Psoas muscle (tissue), 8 donors: Measurements from ENCODE around the gene HMGN1. TPM values are rescaled to one million over a fixed set of nuclear protein-coding genes. Genes with fewer than 3 reads are reported as not detected.

Source experiments
- ATAC-seq, 4 donors: fragments of 200-7000 bp; cut with Tn5 transposase; one replicate each; pipeline ENCODE4 v1.9.1; 2020; ENCODE audit warnings: moderate library complexity in 3 of 4, mild to moderate bottlenecking in 2 of 4
- DNase-seq, 2 donors: peaks; one replicate each; pipeline ENCODE4 v3.0.0-alpha.2; 2020
- H3K27ac ChIP-seq: fragments of 200-600 bp; one replicate; pipeline ENCODE4 v1.8.0; 2022
- H3K27me3 ChIP-seq, 3 donors: fragments of 200-600 bp in 1 of 3; one replicate each; pipeline versions ENCODE4 v1.6.1 to v1.8.0; 2013 to 2022; ENCODE audit warnings: low read length in 2 of 3, mild to moderate bottlenecking in 2 of 3, moderate library complexity in 1 of 3; ENCODE audit not compliant: insufficient read depth in 3 of 3
- H3K36me3 ChIP-seq, 2 donors: fragments of 200-600 bp in 1 of 2; one replicate each; pipeline versions ENCODE4 v1.6.1 to v1.8.0; 2013 to 2022; ENCODE audit warnings: low read depth in 1 of 2, mild to moderate bottlenecking in 1 of 2, moderate library complexity in 1 of 2; ENCODE audit not compliant: insufficient read depth in 1 of 2
- H3K4me1 ChIP-seq: fragments of 200-600 bp; one replicate; pipeline ENCODE4 v1.8.0; 2022
- H3K4me3 ChIP-seq: fragments of 200-600 bp; one replicate; pipeline ENCODE4 v1.8.0; 2022; ENCODE audit warnings: mild to moderate bottlenecking
- H3K9me3 ChIP-seq: fragments of 200-600 bp; one replicate; pipeline ENCODE4 v1.8.0; 2022
- WGBS, 3 donors: extraction: QIAGEN DNeasy Blood & Tissue Kit; methylation state at CpG; one replicate each; pipeline versions ENCODE4 v1.1.6 to v1.1.7; 2013; 5-methylcytosine and 5-hydroxymethylcytosine counted together
- intact Hi-C, 2 donors: fragments of 100-400 bp; cut with DNase I; formaldehyde crosslinking; loops; one replicate each; pipeline versions ENCODE4 v1.11.0 to v1.14.2; 2022
- polyA plus RNA-seq, 3 donors: library from polyadenylated mRNA; stranded (reverse); fragments of 200-250 nt; gene quantifications; one replicate each; pipeline ENCODE4 v1.2.3, GENCODE V29; 2013
- total RNA-seq, 4 donors: library from RNA; stranded (reverse); fragmentation: NEBNext Ultra II Directional in 2 of 4; extraction: Animal tissue kit (Norgen Biotek cat#: 25700) in 2 of 4; gene quantifications; one replicate each; pipeline versions ENCODE4 v1.2.1 to v1.2.4, GENCODE V29; 2021 to 2023
- TF ChIP-seq, protein P1 (sequence below): fragments of 200-600 bp; IDR thresholded peaks from one replicate; pipeline ENCODE4 v1.8.0; 2022; ENCODE audit warnings: antibody characterized with exemption
- donor health status: healthy with polysubstance abuse.
- donor health status: DM: no; HTN: no; CAD: no; lungs with moderate emphysema.
- donor health status: Bipolar disorder and iron deficiency.
- donor health status: healthy.
- donor health status: DM: yes; HTN: yes; CAD: no.
- donor health status: DM: no; HTN: no; CAD: no.
- donor health status: DM: no; HTN: no; CAD: no.
- donor health status: DM: yes; HTN: yes; CAD: no.

Gene HMGN1
- total and polyA plus RNA-seq, 7 donors, result 13.9 to 37.2 (median 17.7) TPM

- ATAC-seq, result peak; percentile 16 to 34 (median 20)
- peak overlapping the region; percentile 98 for H3K27ac ChIP-seq
- peaks cover 0 to 24% of the 10 kb centered on the region in 2 donors for H3K36me3 ChIP-seq
- intact Hi-C loops, result loop anchor here (2.0 to 10.0 kb wide), 4 partner anchors 33 to 130 kb away; partner anchors contain the start of genes HMGN1 (in 1 of the 2) and LCA5L (in 1 of the 2)
- TF ChIP-seq, protein P1, sequence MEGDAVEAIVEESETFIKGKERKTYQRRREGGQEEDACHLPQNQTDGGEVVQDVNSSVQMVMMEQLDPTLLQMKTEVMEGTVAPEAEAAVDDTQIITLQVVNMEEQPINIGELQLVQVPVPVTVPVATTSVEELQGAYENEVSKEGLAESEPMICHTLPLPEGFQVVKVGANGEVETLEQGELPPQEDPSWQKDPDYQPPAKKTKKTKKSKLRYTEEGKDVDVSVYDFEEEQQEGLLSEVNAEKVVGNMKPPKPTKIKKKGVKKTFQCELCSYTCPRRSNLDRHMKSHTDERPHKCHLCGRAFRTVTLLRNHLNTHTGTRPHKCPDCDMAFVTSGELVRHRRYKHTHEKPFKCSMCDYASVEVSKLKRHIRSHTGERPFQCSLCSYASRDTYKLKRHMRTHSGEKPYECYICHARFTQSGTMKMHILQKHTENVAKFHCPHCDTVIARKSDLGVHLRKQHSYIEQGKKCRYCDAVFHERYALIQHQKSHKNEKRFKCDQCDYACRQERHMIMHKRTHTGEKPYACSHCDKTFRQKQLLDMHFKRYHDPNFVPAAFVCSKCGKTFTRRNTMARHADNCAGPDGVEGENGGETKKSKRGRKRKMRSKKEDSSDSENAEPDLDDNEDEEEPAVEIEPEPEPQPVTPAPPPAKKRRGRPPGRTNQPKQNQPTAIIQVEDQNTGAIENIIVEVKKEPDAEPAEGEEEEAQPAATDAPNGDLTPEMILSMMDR, result no peak
- DNase-seq, result peak; percentile 40 to 66
- H3K27me3 ChIP-seq, result no peaks in the 10 kb centered on the region
- WGBS, 3 donors, result 3% methylated on average over 43 of the region's 43 CpGs
- H3K9me3 ChIP-seq, result no peaks in the 10 kb centered on the region
- peaks cover 24% of the 10 kb centered on the region for H3K4me1 ChIP-seq
- peak overlapping the region; percentile 97 for H3K4me3 ChIP-seq
Measured at GRCh38 chr21:39314143-39315027, 34.5 kb downstream of the HMGN1 start.

- H3K9me3 ChIP-seq, result no peaks in the 10 kb centered on the region
- peak; percentile 86 to 93 for DNase-seq
- H3K4me3 ChIP-seq, result peak within 1 kb of the TSS; percentile 97
- 1% methylated on average over 49 to 77 of the region's 78 CpGs for WGBS, 3 donors
- peaks cover 0 to 31% of the 10 kb centered on the region in 2 donors for H3K36me3 ChIP-seq
- intact Hi-C loops, result loop anchor here (2.0 to 10.0 kb wide), 3 partner anchors 34 to 131 kb away; partner anchors contain the start of genes HMGN1 (in 1 of the 2) and LCA5L (in 1 of the 2)
- peaks cover 22% of the 10 kb centered on the region for H3K4me1 ChIP-seq
- ATAC-seq, result peak; percentile 82 to 88 (median 86)
- H3K27ac ChIP-seq, result peak within 1 kb of the TSS; percentile 98
- no peaks in the 10 kb centered on the region for H3K27me3 ChIP-seq
- TF ChIP-seq, protein P1, result peak; percentile 42
Measured at GRCh38 chr21:39313571-39314142, 35.2 kb downstream of the HMGN1 start, which contains the start of gene BRWD1. Gene BRWD1 (minus strand): TSS chr21:39313632. CDS start chr21:39313491, 141 bp downstream.

DNA sequence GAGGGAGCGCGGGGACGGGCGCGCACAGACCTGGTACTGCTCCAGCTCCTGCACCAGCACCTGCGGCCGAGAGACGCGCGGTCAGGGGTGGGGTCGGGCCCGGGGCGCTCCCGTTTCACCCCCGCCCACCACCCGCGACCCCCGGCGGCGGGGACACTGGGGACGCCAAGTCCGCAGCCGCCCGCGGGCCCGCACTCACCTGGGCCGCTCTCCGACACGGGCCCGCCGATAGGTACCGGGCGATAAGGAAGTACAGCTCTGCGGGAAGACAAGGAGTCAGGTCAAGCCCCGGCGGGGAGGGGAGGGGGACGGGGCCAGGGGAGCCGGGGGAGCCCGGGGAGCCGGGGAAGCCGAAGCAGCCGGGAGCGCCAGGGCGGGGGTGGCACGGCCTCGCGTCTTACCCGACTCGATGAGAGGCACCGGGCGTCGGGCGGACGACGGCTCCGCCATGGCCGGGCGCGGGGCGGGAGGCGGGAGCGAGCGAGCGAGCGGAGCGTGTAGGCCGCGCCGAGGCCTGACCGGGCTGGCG is 35.8 kb downstream of the HMGN1 start:
- Histone ChIP-seq H3K9me3 (no peaks in the 10 kb centered on the region), H3K36me3 (peaks cover 0 to 34% of the 10 kb centered on the region in 2 donors), H3K4me1 (peaks cover 22% of the 10 kb centered on the region), H3K4me3 (peak overlapping the region; percentile 97), H3K27ac (peak overlapping the region; percentile 98), H3K27me3 (no peaks in the 10 kb centered on the region)
- 0 to 1% (median 1%) methylated on average over 18 to 71 of the region's 71 CpGs for WGBS, 3 donors
- TF ChIP-seq, protein P1, result no peak
- intact Hi-C loops, result loop anchor here (5.0 to 10.0 kb wide), 2 partner anchors 34 to 132 kb away; partner anchors contain the start of genes HMGN1 (in 1 of the 2) and LCA5L (in 1 of the 2)
- peak in 1 of 2 donors; percentile 41 for DNase-seq
- peak; percentile 2 to 29 (median 12) for ATAC-seq

- WGBS, 3 donors, result 2 to 3% (median 2%) methylated on average over 45 to 64 of the region's 65 CpGs
- DNase-seq, result peak; percentile 91 to 96
- Histone ChIP-seq H3K27ac (peak overlapping the region; percentile 98), H3K36me3 (peaks cover 0 to 34% of the 10 kb centered on the region in 2 donors), H3K27me3 (no peaks in the 10 kb centered on the region), H3K4me1 (peaks cover 22% of the 10 kb centered on the region), H3K4me3 (peak overlapping the region; percentile 97), H3K9me3 (no peaks in the 10 kb centered on the region)
- TF ChIP-seq, protein P1, result no peak
- intact Hi-C loops, result loop anchor here (1.0 to 10.0 kb wide), 3 partner anchors 35 to 132 kb away; partner anchors contain the start of genes HMGN1 (in 1 of the 2) and LCA5L (in 1 of the 2)
- ATAC-seq, result peak; percentile 84 to 89 (median 88)
Measured at GRCh38 chr21:39312112-39313041, 36.5 kb downstream of the HMGN1 start.
